ENCODE data around the gene DLX2. TPM values are rescaled to one million over a fixed set of nuclear protein-coding genes. Genes with fewer than 3 reads are reported as not detected.

Gene DLX2
- total RNA-seq: not detected in 2 replicates

GRCh38 chr2:172102391-172103359, at the start of gene DLX2:
TSS of gene DLX2 (minus strand) at chr2:172102900. CDS start at chr2:172102538, 362 bp downstream.

GRCh38 chr2:172085460-172086159, 17.1 kb downstream of the DLX2 start, which contains the start of gene DLX1:
TSS of gene DLX1 (plus strand) at chr2:172085507. CDS start at chr2:172085678, 171 bp downstream.

Other genes with a start within 250 kb of the DLX2 start
- gene SLC25A12, start 208.7 kb downstream of the DLX2 start, total RNA-seq: 16.3 and 17.1 TPM in 2 replicates
- 48.6 and 50.1 TPM in 2 replicates for gene HAT1, start 180.4 kb downstream of the DLX2 start, total RNA-seq
- 3.5 and 4.8 TPM in 2 replicates for gene METAP1D, start 102.9 kb downstream of the DLX2 start, total RNA-seq
- gene DLX1, start 17.4 kb downstream of the DLX2 start, total RNA-seq: not detected in 2 replicates

Data from mammary microvascular endothelial cell (primary cell).